Prostate gland (tissue), 2 donors: ENCODE data around the gene DTX4. TPM values are rescaled to one million over a fixed set of nuclear protein-coding genes. Genes with fewer than 3 reads are reported as not detected.

ENCODE experiments used
- DNase-seq: peaks from one replicate; pipeline ENCODE4 v3.0.0-alpha.2; 2019; ENCODE audit warnings: low spot score
- H3K27ac ChIP-seq, 2 donors: fragments of 200-600 bp; sonication (generic); 2 replicates each; pipeline ENCODE4 v1.5.1; 2017 to 2019
- H3K27me3 ChIP-seq: fragments of 200-600 bp; sonication (generic); replicated peaks from 2 replicates; pipeline ENCODE4 v1.5.1; 2019; ENCODE audit not compliant: insufficient read depth
- H3K36me3 ChIP-seq, 2 donors: fragments of 200-600 bp; sonication (generic); 1 replicate in 1 of 2; 2 replicates in 1 of 2; pipeline versions ENCODE4 v1.5.1 to v1.8.1; 2017 to 2019
- H3K4me1 ChIP-seq: fragments of 200-600 bp; sonication (generic); replicated peaks from 2 replicates; pipeline ENCODE4 v1.5.1; 2019
- H3K4me3 ChIP-seq, 2 donors: fragments of 200-600 bp; sonication (generic); 2 replicates each; pipeline ENCODE4 v1.5.1; 2017 to 2019
- H3K9me3 ChIP-seq: fragments of 200-600 bp; sonication (generic); 2 replicates; pipeline ENCODE4 v1.5.1; 2017
- CTCF ChIP-seq, 4 experiments: fragments of 200-600 bp in 2 of 4; fragments of 450-650 bp in 2 of 4; sonication (generic) in 2 of 4; IDR thresholded peaks; 1 replicate in 3 of 4; 2 replicates in 1 of 4; pipeline ENCODE4 v1.5.1; 2016 to 2019; ENCODE audit warnings: antibody characterized with exemption in 4 of 4, mild to moderate bottlenecking in 2 of 4, moderate library complexity in 2 of 4
- POLR2A ChIP-seq: fragments of 450-650 bp; IDR thresholded peaks from one replicate; pipeline ENCODE4 v1.6.1; 2016; ENCODE audit warnings: antibody characterized with exemption, mild to moderate bottlenecking
- POLR2AphosphoS5 ChIP-seq: sonication (generic); formaldehyde crosslinking; IDR thresholded peaks from one replicate; pipeline ENCODE4 v1.6.1; 2017; ENCODE audit warnings: antibody characterized with exemption
- WGBS: methylation state at CpG from one replicate; pipeline ENCODE4 v1.1.5; 2018; 5-methylcytosine and 5-hydroxymethylcytosine counted together
- intact Hi-C: fragments of 100-400 bp; cut with DNase I; formaldehyde crosslinking; loops from one replicate; pipeline ENCODE4 v1.14.2; 2022
- total RNA-seq, 2 donors: library from RNA; depleted of rRNA; stranded (reverse); fragments of >200 nt; gene quantifications; one replicate each; pipeline ENCODE4 v1.1.0, GENCODE V29; 2016

DTX4 gene
- total RNA-seq, 2 donors from 2014 or later, result 6.9 to 10.7 TPM

GRCh38 chr11:59172345-59173079, 580 bp downstream of the DTX4 start:
- DNase-seq, result no peak
- Histone ChIP-seq H3K4me3 (peak overlapping the region; percentile 56 to 64), H3K4me1 (peaks cover 5% of the 10 kb centered on the region), H3K9me3 (no peaks in the 10 kb centered on the region), H3K27ac (peak overlapping the region; percentile 52 to 70), H3K27me3 (no peaks in the 10 kb centered on the region), H3K36me3 (no peaks in the 10 kb centered on the region)
- under 1% methylated on average over 22 of the region's 70 CpGs for WGBS
- no peak for TF ChIP-seq POLR2AphosphoS5
- no peak for TF ChIP-seq CTCF (IDR thresholded peaks at IDR 0.05)
- no peak for TF ChIP-seq POLR2A
- intact Hi-C loops, result loop anchor here (1.0 to 5.0 kb wide), 2 partner anchors 34 to 110 kb away; no protein-coding TSS in a partner anchor

- H3K27me3 ChIP-seq, result no peaks in the 10 kb centered on the region
- no peaks in the 10 kb centered on the region for H3K9me3 ChIP-seq
- 5% methylated on average over 37 of the region's 37 CpGs for WGBS
- H3K4me1 ChIP-seq, result peaks cover 5% of the 10 kb centered on the region
- TF ChIP-seq CTCF (IDR thresholded peaks at IDR 0.05), result no peak
- TF ChIP-seq POLR2A, result no peak
- no peak for TF ChIP-seq POLR2AphosphoS5
- intact Hi-C loops, result loop anchor here (5.0 kb wide), 1 partner anchor 109 kb away; no protein-coding TSS in a partner anchor
- peak overlapping the region; percentile 56 to 64 for H3K4me3 ChIP-seq
- DNase-seq, result no peak
- H3K27ac ChIP-seq, result peak overlapping the region; percentile 52 to 70
- H3K36me3 ChIP-seq, result no peaks in the 10 kb centered on the region
Observed at GRCh38 chr11:59173080-59173963, 1.4 kb downstream of the DTX4 start.

GRCh38 chr11:59173964-59174663, 2.2 kb downstream of the DTX4 start:
- peak; percentile 72 for DNase-seq
- peak; percentile 22 for TF ChIP-seq POLR2A
- TF ChIP-seq POLR2AphosphoS5, result peak; percentile 62
- TF ChIP-seq CTCF (IDR thresholded peaks at IDR 0.05), result no peak
- H3K9me3 ChIP-seq, result no peaks in the 10 kb centered on the region
- H3K36me3 ChIP-seq, result no peaks in the 10 kb centered on the region
- intact Hi-C loops, result loop anchor here (5.0 kb wide), 1 partner anchor 108 kb away; no protein-coding TSS in a partner anchor
- 25% methylated on average over 7 of the region's 7 CpGs for WGBS
- H3K4me1 ChIP-seq, result peaks cover 5% of the 10 kb centered on the region
- H3K4me3 ChIP-seq, result peak overlapping the region; percentile 56 to 64
- H3K27ac ChIP-seq, result peak overlapping the region; percentile 53 to 70
- H3K27me3 ChIP-seq, result no peaks in the 10 kb centered on the region

GRCh38 chr11:59174664-59175033, 2.7 kb downstream of the DTX4 start:
- Histone ChIP-seq H3K4me3 (no peak overlapping the region), H3K9me3 (no peaks in the 10 kb centered on the region), H3K27ac (peak overlapping the region; percentile 53 to 70), H3K36me3 (no peaks in the 10 kb centered on the region), H3K4me1 (peaks cover 5% of the 10 kb centered on the region), H3K27me3 (no peaks in the 10 kb centered on the region)
- no peak for TF ChIP-seq POLR2A
- TF ChIP-seq CTCF (IDR thresholded peaks at IDR 0.05), result no peak
- no peak for TF ChIP-seq POLR2AphosphoS5
- DNase-seq, result no peak
- intact Hi-C loops, result loop anchor here (5.0 kb wide), 1 partner anchor 108 kb away; no protein-coding TSS in a partner anchor
- 77% methylated on average over 7 of the region's 7 CpGs for WGBS
